Gastroesophageal sphincter (tissue), 3 donors: Measurements from ENCODE around the gene NR1I2.

Source experiments
- POLR2A ChIP-seq, 2 donors: fragments of 450-650 bp; IDR thresholded peaks; one replicate each; pipeline ENCODE4 v1.6.1; 2017; ENCODE audit warnings: antibody characterized with exemption in 2 of 2, mild to moderate bottlenecking in 2 of 2, moderate library complexity in 1 of 2
- POLR2AphosphoS5 ChIP-seq: sonication (generic); formaldehyde crosslinking; IDR thresholded peaks from one replicate; pipeline ENCODE4 v1.6.1; 2017; ENCODE audit warnings: antibody characterized with exemption
- TF ChIP-seq, protein P1 (sequence below), 4 experiments: fragments of 200-600 bp in 2 of 4; fragments of 450-650 bp in 2 of 4; sonication (generic) in 1 of 4; IDR thresholded peaks; one replicate each; pipeline ENCODE4 v1.5.1; 2017 to 2019; ENCODE audit warnings: antibody characterized with exemption in 4 of 4, mild to moderate bottlenecking in 2 of 4, moderate library complexity in 2 of 4

DNA sequence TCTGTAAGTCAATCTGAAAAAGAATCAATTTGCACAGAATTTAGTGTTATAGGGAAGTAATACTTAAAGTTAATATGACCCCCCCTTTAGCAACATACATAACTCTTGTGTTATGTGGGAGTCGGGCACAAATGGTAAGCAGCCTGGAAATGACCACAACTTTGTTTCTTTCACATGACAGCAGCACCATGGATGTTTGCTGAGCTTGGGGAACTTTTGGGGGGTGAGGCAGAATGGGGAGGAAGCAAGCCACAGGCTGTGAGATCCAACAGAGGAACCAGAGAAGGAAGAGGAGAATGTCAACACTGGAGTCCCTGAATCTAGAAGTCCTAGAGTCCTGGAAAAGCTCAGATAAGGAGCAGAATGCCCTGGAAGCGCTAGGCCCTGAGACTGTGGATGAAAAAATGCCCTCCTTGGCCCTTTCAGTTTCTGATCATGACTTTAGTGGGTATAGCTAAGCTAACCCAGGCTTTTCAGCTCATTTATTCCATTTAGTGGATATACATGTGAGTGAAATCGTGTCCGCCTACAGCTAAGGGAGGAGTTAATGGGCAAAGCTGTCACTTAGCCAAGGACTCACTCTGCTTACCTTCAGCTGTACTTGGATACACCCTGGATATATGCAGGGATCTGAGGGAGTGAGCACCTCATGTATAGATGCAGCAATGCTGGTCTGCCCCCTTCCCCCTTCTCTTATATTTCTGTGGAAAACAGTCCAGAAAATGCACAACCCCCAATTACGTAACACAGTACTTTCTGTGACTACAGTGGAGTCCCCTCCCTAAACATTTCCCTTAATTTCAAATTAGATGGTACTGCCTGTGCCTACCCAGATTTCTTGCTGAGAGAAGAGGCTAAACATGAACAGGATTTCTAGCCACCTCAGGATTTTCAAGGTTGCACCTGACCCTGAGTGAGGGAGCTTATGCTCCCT is 40.0 kb upstream of the NR1I2 start:
- TF ChIP-seq, protein P1, sequence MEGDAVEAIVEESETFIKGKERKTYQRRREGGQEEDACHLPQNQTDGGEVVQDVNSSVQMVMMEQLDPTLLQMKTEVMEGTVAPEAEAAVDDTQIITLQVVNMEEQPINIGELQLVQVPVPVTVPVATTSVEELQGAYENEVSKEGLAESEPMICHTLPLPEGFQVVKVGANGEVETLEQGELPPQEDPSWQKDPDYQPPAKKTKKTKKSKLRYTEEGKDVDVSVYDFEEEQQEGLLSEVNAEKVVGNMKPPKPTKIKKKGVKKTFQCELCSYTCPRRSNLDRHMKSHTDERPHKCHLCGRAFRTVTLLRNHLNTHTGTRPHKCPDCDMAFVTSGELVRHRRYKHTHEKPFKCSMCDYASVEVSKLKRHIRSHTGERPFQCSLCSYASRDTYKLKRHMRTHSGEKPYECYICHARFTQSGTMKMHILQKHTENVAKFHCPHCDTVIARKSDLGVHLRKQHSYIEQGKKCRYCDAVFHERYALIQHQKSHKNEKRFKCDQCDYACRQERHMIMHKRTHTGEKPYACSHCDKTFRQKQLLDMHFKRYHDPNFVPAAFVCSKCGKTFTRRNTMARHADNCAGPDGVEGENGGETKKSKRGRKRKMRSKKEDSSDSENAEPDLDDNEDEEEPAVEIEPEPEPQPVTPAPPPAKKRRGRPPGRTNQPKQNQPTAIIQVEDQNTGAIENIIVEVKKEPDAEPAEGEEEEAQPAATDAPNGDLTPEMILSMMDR (IDR thresholded peaks at IDR 0.05), result no peak
- TF ChIP-seq POLR2A (IDR thresholded peaks at IDR 0.05) (no peak), POLR2AphosphoS5 (no peak)
